HG02884 (cell line): ENCODE data around the gene METTL21C.

Source experiments
- ATAC-seq: cut with Tn5 transposase; IDR thresholded peaks from one replicate; pipeline ENCODE4 v1.9.1; 2021; ENCODE audit warnings: mild to moderate bottlenecking, moderate library complexity; ENCODE audit not compliant: unreplicated experiment

The METTL21C gene

DNA sequence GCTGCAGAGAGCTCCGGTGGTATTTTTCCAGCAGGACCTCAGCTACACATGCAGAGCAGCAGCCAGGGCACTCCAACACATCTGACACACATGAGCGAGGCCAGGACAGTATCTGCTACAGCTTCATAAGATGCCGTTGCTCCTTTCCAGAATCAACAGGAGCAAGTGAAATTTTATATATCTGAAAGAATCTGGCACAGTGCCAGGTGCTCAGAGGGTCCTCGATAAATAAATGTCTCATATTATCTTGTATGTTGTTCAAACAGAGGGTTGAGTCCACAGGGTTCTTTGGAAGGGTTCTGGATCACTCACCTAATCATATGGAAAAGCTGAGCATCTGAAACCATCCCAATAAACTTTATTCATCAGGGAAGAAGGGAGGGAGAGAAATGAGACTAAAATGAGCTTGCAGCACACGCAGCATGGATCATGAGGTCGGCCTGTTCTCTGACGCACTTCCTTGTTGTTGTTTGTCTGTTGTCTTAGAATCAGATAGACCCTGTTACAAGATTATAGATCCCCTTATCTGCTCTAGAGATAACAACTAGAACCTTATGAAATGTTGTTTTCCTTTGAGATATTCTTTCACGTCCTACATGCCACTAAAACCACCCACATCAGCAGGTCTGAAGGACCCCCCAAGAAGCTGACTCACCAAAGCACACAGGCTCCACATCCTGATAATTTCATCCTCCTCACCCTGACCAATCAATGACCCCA is 3.2 kb upstream of the METTL21C start:
- no peak for ATAC-seq

- ATAC-seq, result no peak
Measured at GRCh38 chr13:102697264-102697663, 2.4 kb upstream of the METTL21C start.

DNA sequence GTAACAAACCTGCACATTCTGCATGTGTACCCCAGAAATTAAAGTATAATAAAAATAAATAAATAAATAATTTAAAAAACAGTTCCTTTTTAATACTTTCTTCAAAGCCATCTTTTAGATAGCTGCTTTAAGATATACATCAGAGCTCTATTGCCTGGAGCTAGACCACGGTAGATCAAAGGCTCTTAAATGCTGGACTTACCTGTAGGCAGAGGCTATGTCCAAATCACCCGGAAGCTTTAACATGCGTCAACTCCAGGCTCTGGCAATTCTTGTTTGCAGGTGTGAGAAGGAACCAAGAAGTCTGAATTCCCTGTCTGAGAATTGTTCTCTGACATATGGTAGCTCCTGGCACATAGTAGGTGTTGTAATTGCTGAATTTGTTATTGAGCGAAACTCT is 1.6 kb upstream of the METTL21C start:
- ATAC-seq, result no peak

DNA sequence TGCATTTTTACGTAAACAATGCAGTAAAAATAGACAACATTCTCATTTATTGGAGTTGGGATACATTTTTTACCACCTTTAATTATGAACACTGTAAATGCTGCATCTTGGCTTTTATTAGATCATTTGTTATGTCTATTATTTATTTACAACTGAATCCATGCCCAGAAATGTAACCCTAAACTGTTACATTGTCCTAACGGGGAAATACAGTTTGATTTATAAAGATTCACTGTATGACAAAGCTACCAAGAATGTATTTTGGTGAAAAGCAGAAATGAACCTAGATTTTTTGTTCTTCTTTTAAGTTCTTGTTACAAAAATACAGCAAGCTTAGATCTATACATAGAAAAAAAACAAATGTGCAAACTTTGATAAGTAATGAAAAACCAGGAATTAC is 1.1 kb downstream of the METTL21C start:
- no peak for ATAC-seq

DNA sequence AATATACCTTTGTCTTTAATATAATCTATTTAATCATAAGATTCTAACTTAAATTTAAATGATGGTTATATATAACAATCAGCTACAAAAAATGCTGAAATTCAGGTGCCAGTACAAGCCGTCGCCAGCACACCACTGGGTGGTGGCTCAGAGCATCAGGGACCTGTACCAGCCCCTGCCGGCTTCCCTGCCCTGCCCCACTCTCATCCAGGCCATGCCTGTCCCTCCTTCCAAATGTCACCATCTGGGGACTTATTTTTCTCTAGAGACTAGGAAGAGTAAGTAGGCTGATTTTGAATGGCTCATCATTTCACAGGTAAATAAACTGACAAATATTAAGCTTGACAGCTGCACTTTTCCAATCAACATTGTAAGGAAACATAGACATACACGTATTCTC is 1.6 kb downstream of the METTL21C start:
- no peak for ATAC-seq

DNA sequence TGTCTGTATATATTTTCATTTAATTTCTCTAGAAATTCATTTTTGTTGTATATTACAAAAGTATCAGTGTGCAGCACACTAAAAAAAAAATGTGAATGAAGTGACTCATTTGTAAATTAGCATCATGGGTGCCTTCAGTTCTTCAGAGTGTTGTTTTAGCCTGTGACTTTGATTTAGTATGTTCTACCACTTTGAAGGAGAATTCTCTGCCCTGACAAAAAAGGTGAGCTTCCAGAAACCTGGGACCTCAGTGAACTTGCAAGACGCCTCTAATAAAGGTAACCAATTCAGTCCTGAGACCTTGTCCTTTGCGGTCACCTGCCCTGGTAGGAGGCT is 2.4 kb downstream of the METTL21C start:
- ATAC-seq, result no peak

- ATAC-seq, result no peak
Measured at GRCh38 chr13:102690883-102691282, 4.0 kb downstream of the METTL21C start.

DNA sequence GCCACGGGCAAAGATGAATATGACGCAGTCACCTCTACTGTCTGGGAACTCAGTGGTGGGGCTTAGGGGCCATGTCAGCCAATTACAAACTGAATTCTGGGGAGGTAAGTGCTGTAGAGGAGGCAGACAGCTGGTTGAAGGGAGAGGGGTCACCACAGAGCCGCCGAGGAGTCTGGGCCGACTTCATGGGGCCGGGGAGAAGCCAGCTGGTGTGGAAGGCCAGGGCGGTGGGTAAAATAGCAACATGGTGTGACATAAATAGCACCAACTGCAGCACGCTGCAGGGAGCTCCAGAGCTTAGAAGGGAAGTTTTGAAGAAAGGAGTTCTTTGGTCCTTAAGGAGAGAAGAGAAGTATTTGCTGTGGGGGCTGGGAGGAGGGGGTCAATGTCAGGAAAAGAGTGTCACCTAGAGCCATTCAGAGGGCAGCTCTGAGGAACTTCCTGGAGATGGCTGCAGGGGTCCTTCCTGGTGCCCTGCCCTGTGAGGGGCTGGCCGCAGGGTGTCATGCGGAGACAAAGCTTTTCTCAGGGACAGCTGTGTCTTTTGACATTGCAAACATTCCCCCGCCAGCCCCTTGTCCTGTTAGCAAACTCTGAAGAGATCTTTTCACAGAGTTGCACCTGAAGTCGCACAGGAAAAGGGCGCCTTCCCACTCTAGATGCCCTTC is 6.4 kb downstream of the METTL21C start:
- no peak for ATAC-seq

DNA sequence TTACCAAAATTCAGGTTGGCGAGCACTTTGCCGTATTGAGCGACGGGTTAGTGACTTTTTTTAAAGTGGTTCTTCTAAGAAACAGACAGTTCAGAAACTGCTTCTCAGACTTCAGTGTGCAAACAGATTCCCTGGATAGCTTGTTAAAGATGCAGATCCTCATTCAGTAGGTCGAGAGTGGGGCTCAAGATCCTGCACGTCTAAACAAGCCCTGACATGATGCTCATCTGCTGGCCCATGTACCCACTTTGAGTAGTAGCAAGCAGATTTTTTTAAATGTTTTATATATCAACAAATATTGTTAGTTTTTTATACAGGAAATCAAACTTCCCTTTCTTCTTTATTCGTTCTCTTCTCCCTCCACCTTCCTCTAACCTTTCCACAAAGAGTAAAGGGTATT is 7.3 kb downstream of the METTL21C start:
- ATAC-seq, result no peak

GRCh38 chr13:102686024-102686423 is 8.8 kb downstream of the METTL21C start:
- ATAC-seq, result no peak

GRCh38 chr13:102683637-102684036 is 11.2 kb downstream of the METTL21C start:
- ATAC-seq, result no peak

- no peak for ATAC-seq
Measured at GRCh38 chr13:102682727-102683126, 12.1 kb downstream of the METTL21C start.

DNA sequence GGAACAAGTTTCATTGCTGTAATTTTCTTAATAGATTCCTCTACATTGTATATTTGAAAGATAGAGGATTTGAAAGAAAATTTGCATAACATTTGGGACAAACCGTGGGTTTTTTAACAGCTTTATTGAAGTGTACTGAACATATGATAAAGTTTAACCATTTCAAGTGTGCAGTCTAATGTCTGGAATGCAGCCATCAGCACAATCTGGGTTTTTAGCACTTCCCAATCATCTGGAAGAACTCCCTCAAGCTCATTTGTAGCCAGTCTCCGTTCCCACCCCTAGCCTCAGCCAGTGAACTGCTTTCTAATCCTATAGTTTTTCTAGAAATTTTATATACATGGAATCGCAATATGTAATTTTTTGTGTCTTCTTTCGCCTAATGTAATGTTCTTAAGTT is 12.6 kb downstream of the METTL21C start:
- no peak for ATAC-seq

DNA sequence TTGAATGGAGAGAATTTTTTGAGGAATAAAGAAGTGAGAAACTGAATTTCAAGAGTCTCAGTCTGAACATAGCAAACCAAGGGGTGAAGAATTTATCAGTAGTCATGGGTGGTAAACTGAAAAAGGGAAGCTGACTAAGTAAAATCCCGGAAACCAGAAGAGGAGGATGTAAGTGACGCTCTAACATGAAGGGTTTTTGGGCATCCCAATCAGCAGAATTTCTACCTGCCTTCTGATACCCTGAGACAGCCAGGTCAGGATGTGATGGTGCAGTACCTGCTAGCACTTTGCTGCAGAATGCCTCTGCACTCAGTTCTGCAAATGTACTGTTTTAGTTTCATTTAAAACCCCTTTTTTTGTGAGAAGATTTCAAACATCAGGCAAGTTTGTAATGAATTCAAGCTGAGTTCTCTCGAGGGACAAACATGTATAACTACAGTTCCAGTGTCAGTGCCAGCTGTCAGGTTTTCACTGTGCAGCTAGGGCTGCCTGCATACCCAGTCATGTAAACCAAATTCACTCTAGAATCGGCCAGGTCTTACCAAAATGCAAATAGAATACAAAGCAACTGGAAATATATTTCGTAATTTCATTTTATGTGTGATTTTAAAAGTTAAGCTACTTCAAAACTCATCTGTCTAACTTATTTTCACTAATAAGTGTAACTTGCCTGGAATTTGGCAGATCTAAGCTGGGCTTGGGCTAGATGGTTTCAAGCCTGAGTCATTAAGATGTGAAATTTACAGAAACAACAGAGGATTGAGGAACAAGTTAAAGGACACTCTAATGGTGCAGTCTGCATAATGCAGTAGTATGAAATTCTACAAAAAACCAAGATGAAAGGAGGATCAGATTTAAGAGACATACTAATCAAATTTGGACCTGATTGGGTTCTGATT is 13.8 kb downstream of the METTL21C start:
- ATAC-seq, result no peak

DNA sequence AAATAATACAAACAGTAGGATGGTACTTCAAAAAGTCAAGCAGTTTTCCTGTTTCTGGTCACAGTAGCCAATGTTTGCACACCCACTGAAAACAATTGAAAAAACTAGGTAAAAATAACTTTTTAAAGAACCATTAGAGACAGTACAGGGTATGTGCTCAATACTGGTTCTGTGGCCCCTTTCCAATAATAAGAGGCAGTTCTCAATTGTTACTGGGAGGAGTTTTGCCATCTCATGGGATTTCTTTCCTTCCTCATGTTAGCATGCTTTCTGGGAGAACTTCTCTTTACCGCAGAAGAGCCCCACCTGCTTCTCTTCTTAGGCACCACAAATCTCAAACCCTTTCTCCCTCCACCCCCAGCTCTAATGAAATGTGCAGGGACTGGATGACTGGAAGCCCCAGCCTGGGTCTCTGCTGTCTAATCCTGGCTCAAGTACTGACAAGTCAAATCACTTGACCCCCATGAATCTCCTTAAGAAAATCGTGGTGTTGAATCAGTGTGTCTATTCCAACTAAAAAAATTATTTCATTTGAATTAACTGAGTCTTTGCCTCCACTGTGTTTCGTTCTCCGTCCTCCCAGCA is 14.6 kb downstream of the METTL21C start:
- no peak for ATAC-seq

DNA sequence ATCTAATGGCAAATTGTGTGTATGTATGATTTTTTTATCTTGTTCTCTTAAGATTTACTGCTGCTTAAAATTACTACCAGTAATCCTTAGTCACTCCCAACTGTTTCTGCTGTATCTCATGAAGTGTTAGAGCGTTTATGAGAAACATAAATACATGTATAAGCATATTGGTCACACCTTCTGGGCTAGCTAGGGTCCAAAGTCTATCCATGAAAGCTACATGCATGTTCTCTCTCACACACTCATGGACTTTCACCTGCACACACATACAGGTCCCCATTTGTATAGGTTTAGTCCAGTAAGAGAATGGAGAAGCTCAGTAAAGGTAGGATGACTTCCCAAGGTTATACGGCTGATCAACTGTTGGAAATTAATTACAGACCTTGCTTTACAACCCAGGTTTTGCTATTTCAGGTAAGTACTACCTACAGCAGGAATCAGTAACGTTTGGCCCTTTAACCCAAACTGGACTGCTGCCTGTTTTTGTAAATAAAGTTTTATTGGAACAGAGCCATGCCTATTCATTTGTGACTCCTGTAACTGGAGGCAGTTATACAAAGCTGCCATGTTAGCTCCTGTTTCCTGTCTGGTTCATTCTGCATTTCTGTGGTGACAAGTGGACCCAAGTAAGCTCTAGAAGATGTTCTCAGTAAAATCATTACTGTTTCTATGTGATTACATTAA is 15.3 kb downstream of the METTL21C start:
- ATAC-seq, result no peak

DNA sequence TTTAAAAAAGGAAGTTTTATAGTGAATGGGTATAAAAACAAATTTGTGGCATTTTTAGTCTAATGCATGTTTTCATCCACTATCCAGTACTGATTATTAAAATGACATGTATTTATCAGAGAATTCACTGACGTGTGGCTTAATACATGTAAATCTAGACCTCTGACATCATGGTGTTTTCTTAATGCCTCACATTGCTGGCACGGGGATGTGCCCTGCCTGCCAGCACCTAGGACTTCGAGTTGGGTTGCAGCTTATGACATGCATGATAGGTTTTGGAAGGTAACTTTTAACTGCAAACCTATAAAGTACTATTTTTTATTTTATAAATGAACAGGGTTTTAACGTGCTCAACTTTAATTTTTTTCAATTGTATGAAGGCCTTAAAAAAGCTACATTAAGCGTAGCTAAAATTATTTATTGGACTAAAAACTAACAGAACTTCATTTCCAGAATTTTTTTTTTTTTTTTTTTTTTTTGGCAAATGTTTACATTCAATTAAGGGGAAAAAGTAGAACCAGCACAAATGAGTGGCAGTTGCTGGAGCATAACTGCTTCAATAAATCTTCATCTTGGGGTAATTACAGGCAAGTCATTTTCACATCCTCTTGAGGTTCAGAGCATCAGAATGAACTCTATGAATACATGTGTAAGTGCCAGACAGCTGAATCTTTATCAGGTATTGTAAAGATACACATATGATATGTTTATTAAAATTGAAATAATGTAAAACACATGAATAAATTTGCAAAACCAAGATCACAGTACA is 16.3 kb downstream of the METTL21C start:
- no peak for ATAC-seq

DNA sequence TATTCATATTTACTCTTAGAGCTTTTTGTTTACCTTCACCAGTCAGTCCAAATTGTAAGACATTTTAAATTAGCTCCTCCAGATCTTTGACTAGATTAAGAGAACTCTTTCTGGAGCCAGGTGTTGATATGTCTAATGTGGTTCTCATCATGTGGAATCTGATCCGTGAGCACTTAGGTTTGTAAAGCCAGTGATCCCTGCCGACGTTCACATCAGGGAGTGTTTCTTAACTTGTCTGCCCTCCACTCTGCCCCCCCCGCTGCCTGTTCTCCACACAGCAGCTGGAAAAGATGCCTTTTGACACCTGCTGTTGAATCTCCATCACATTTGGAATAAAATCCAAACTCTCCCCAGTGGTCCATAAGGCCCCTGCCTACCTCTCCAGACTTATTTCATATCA is 17.7 kb downstream of the METTL21C start:
- ATAC-seq, result no peak

DNA sequence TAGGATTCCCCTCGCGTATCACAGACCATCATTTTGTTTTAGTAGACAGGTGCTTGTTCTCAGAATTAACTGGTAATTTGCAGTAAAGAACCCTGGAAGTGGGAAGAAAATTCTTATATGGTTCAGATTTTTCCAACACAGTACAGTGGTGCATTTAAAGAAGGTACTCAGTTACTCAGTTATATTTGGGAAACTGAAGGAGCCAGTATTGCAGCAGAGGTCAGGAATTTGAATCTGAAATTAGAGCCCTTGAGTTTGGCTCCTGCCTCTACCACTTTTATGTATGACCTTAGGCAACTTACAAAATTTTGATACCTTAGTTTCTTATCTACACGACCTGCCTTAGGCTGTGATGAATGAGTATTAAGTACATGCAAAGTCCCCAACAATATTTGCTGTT is 19.7 kb downstream of the METTL21C start:
- no peak for ATAC-seq

DNA sequence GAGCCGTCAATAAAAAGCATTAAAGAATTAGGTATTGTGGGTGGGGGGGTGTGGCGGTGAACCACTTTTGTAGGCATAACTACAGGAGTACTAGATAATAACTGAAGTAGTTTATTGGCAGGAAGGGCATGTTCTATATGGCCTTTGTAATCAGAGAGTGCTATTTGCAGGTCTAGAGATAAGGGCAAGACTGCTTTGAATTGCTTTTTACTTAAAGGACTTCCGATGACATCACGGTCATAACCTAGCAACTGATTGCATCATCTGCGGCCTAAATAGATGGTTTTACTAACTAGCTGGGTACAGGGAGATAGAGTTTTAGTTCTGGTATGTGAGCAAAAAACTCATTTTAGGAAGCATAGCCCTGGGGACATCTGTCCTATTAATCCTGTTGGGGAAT is 24.7 kb downstream of the METTL21C start:
- no peak for ATAC-seq
